Fibroblast of the aortic adventitia (primary cell): ENCODE data around the gene AP4B1. TPM values are rescaled to one million over a fixed set of nuclear protein-coding genes. Genes with fewer than 3 reads are reported as not detected.
"Not testable (repeated sequence)": the region's sequence is repeated elsewhere in the genome, so short reads cannot be mapped to it uniquely, and the experiment has no call there.

Source experiments
- DNase-seq: peaks from one replicate; pipeline ENCODE4 v3.0.0-alpha.2; 2010; ENCODE audit warnings: low read depth
- H3K4me3 ChIP-seq: 2 replicates; pipeline ENCODE4 v1.5.1; 2011; ENCODE audit warnings: low read depth, mild to moderate bottlenecking, control low read depth, low read length, moderate library complexity
- total RNA-seq: library from RNA; depleted of rRNA; stranded (reverse); fragments of >200 nt; gene quantifications from 2 replicates; pipeline ENCODE4 v1.2.3, GENCODE V29; 2012; ENCODE audit warnings: low replicate concordance
- TF ChIP-seq, protein P1 (sequence below): IDR thresholded peaks from 2 replicates; pipeline ENCODE4 v1.5.1; 2011; ENCODE audit warnings: mild to moderate bottlenecking, low read length, control low read depth, inconsistent platforms; ENCODE audit not compliant: insufficient read depth

Gene AP4B1
- 10.9 and 15.4 TPM in 2 replicates for total RNA-seq

DNA sequence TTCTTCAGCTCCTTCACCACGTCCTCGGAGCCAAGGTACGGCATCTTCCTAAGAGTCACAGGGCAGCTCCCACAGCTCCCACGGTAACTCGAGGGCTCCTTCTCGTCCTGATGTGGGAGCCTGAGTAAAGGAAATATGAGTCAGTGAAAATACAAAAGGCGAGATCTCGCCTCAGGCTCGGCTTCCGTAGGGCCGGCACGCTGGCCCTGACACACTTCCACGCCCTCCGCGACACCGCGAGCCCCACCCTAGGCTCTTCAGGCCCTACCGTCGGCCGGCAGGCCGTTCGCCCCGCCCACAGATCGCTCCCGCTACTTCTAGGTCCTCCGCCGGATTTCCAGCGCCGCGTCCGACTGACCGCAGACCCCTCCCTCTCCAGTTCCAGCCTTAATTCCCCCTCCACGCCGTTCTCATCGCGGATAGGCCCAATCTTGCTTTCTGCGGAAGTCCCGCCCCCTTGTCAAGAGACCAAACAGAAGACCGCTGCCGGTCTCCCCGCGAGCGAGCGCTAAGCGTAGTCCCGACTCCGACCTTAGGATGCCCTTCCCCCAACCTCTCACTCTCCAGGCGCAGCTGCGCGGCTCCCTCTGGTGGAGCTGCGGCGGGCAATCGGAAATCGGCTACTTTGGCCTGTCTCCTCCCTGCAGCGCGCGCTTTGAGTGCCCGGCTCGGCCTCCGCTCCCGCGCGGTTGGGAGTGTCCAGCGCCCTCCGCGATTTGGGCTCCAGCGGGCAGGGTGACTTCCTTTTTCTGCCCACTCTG lies at the start of gene AP4B1, which contains the start of gene DCLRE1B:
Gene AP4B1 (minus strand): TSS at position 126 of the 761 bp plus-strand sequence. CDS start 82 bp downstream, at position 44.
Gene DCLRE1B (plus strand): TSS at position 653 of the 761 bp plus-strand sequence. CDS start 261 bp downstream, outside the sequence.
- H3K4me3 ChIP-seq: peak within 1 kb of the TSS; percentile 97
- DNase-seq: peak; percentile 100
- TF ChIP-seq, protein P1, sequence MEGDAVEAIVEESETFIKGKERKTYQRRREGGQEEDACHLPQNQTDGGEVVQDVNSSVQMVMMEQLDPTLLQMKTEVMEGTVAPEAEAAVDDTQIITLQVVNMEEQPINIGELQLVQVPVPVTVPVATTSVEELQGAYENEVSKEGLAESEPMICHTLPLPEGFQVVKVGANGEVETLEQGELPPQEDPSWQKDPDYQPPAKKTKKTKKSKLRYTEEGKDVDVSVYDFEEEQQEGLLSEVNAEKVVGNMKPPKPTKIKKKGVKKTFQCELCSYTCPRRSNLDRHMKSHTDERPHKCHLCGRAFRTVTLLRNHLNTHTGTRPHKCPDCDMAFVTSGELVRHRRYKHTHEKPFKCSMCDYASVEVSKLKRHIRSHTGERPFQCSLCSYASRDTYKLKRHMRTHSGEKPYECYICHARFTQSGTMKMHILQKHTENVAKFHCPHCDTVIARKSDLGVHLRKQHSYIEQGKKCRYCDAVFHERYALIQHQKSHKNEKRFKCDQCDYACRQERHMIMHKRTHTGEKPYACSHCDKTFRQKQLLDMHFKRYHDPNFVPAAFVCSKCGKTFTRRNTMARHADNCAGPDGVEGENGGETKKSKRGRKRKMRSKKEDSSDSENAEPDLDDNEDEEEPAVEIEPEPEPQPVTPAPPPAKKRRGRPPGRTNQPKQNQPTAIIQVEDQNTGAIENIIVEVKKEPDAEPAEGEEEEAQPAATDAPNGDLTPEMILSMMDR: peak; percentile 70

DNA sequence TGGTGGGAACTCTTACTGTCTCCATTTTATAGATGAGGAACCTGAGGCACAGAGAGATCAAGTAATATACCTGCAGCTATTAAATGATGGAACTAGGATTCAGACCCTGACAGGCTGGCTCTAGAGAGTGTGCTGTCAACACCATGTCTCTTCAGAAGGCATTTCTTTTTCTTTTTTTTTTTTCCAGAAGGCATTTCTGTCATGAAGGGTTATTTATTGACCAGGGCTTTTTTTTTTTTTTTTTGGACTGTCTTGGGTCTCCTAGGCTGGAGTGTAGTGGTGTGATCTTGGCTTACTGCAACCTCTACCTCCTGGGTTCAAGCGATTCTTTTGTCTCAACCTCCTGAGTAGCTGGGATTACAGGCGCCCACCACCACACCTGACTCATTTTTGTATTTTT lies 47.1 kb upstream of the AP4B1 start:
- TF ChIP-seq, protein P1: no peak
- no peak overlapping the region for H3K4me3 ChIP-seq
- no peak for DNase-seq

DNA sequence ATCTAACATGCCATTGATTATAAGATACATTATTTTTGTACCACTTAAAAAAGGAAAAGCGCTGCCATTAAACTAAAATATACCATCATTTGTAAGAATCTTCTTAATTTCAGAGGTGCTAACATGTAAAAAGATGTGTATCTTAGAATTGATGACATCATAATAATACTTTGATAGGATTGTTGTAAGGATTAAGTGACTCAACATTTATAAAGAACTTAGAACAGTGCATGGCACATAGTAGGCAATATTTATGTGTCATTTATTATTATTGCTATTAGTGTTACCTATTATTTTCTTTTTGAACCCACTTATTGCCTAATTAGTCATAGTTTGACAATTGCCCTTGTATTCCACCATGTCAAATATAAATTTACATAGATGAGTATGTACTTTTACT lies 46.3 kb upstream of the AP4B1 start:
- TF ChIP-seq, protein P1: no peak
- H3K4me3 ChIP-seq: no peak overlapping the region

DNA sequence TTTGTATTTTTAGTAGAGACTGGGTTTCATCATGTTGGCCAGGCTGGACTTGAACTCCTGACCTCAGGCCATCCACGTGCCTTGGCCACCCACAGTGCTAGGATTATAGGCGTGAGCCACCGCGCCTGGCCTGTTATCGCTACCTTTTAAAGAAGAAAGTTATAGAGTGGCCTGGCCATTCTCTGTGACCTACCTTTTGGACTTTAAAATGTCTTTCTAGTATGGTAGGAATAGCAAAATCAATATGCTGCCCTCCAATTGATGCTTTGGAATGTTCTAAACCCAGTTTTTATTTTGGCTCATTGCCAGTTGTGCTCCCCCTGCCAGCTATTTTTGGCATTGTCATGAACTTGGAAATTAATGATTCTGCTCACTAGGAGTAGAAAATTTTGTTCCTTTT lies 44.4 kb upstream of the AP4B1 start:
- DNase-seq: peak; percentile 44
- TF ChIP-seq, protein P1: peak; percentile 46
- H3K4me3 ChIP-seq: no peak overlapping the region

More for the DNA sequence above, 46.3 kb upstream of the AP4B1 start:
- DNase-seq: no peak

GRCh38 chr1:113948151-113948550 lies 43.6 kb upstream of the AP4B1 start:
- DNase-seq: not testable (repeated sequence)

DNA sequence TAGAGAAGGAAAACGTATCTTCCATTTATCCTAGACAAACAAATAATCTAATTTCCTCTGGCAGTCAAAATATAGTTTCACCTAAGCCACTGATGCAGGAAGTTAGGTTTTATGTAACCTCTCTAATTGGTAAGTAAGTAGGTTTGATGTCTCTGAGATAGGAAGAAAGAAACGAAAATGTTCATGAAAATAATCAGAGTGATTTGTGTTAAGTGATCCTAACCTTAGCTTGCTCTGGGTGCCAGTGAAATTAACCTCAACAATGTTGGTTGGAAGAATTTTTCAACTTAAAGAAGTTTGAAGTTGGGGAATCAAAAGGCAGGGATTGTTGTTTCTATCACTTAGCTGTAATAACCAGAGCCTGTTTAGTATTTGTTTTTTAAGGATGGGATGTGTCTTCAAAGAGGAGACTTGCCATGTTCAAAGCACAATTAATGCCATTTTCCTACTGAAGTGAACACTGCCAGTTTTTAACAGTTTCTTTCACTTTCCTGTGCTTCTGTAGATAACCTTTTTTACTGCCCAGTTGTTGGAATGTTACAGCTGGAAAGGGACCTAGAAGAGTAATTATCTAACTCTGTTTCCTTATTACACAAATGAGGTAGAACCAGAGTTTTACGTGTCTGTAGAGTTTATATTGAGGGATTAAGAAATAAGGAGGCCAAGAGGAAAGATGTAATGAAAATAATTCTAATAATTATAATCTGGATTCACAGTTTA lies 42.9 kb upstream of the AP4B1 start:
- TF ChIP-seq, protein P1: no peak
- H3K4me3 ChIP-seq: no peak overlapping the region
- peak; percentile 23 for DNase-seq

More at GRCh38 chr1:113948151-113948550, 43.6 kb upstream of the AP4B1 start:
- H3K4me3 ChIP-seq: not testable (repeated sequence)
